Heart left ventricle (tissue), 11 donors: Measurements from ENCODE around the gene SYT15B. TPM values are rescaled to one million over a fixed set of nuclear protein-coding genes. Genes with fewer than 3 reads are reported as not detected.

Source experiments
- polyA plus RNA-seq, 2 donors: library from polyadenylated mRNA; stranded (reverse); fragments of 200-250 nt; gene quantifications; one replicate each; pipeline ENCODE4 v1.2.3, GENCODE V29; 2013
- total RNA-seq, 9 donors: library from RNA; depleted of rRNA in 2 of 9; stranded (reverse); fragments of >200 nt in 2 of 9; fragmentation: NEBNext Ultra II Directional in 3 of 9; extraction: Animal tissue kit (Norgen Biotek cat#: 25700) in 3 of 9; gene quantifications; one replicate each; pipeline versions ENCODE4 v1.1.0 to v1.2.4, GENCODE V29; 2016 to 2023
- donor health status: ischemic (EF 13 %, LVEDD 7.1; RV severe dilation, severe dysfunction).
- donor health status: healthy with polysubstance abuse.
- donor health status: DM: no; HTN: yes; CAD: no.
- donor health status: DM: no; HTN: no; CAD: no.
- donor health status: ischemic (EF 25% LVEDD 5.7; RV mildly dilated, moderate dysfunction).
- donor health status: healthy.
- donor health status: DM: yes; HTN: yes; CAD: no.
- donor health status: PGD.
- donor health status: nonischemic (EF 23%, LVEDD 6.1; RV moderate dilation, normal function).

SYT15B gene
- total and polyA plus RNA-seq, 11 donors = 0.53 to 4.6 (median 1.2) TPM

Other genes with a start within 250 kb of the SYT15B start
- gene AGAP9, start 240.0 kb downstream of the SYT15B start, total RNA-seq = 1 to 10 TPM in 8 of 9 donors, under 1 TPM in 1; 0.64 to 7.4 (median 2.0) TPM
- gene AGAP9, start 240.0 kb downstream of the SYT15B start, polyA plus RNA-seq = 1 to 10 TPM; 1.9 to 8.1 TPM
- gene NPY4R2, start 155.1 kb upstream of the SYT15B start, total RNA-seq = not detected
- gene NPY4R2, start 155.1 kb upstream of the SYT15B start, polyA plus RNA-seq = not detected
- not detected for gene FAM25C, start 236.2 kb upstream of the SYT15B start, total RNA-seq
- not detected for gene FAM25C, start 236.2 kb upstream of the SYT15B start, polyA plus RNA-seq